Hepatocyte (in vitro differentiated cells): ENCODE data around the gene FGGY. TPM values are rescaled to one million over a fixed set of nuclear protein-coding genes. Genes with fewer than 3 reads are reported as not detected.
A peak's percentile ranks its signal among the peaks of the same experiment; 100 is the strongest.
"Not testable (repeated sequence)": the region's sequence is repeated elsewhere in the genome, so short reads cannot be mapped to it uniquely, and the experiment has no call there.

Source experiments
- DNase-seq: peaks from one replicate; pipeline ENCODE4 v3.0.0-alpha.2; 2016; ENCODE audit warnings: low spot score
- H2AFZ ChIP-seq: fragments of 200-600 bp; sonication (generic); 2 replicates; pipeline ENCODE4 v1.6.0; 2016; ENCODE audit warnings: antibody characterized with exemption, mild to moderate bottlenecking
- H3K27ac ChIP-seq: fragments of 200-600 bp; sonication (generic); 2 replicates; pipeline ENCODE4 v1.5.1; 2016; ENCODE audit warnings: mild to moderate bottlenecking
- H3K27me3 ChIP-seq: fragments of 200-600 bp; sonication (generic); 2 replicates; pipeline ENCODE4 v1.6.1; 2016
- H3K36me3 ChIP-seq: fragments of 200-600 bp; sonication (generic); replicated peaks from 2 replicates; pipeline ENCODE4 v1.5.1; 2016; ENCODE audit warnings: low read depth; ENCODE audit not compliant: insufficient read depth
- H3K4me1 ChIP-seq: fragments of 200-600 bp; sonication (generic); 2 replicates; pipeline ENCODE4 v1.5.1; 2016; ENCODE audit warnings: mild to moderate bottlenecking, moderate library complexity; ENCODE audit not compliant: insufficient read depth
- H3K4me2 ChIP-seq: fragments of 200-600 bp; sonication (generic); 2 replicates; pipeline ENCODE4 v1.6.0; 2016
- H3K4me3 ChIP-seq: fragments of 200-600 bp; sonication (generic); 2 replicates; pipeline ENCODE4 v1.5.1; 2016; ENCODE audit warnings: mild to moderate bottlenecking
- H3K79me2 ChIP-seq: fragments of 200-600 bp; sonication (generic); 2 replicates; pipeline ENCODE4 v1.6.0; 2017; ENCODE audit warnings: mild to moderate bottlenecking
- H3K9me2 ChIP-seq: fragments of 200-600 bp; sonication (generic); replicated peaks from 2 replicates; pipeline ENCODE4 v1.6.0; 2017; ENCODE audit warnings: mild to moderate bottlenecking; ENCODE audit not compliant: insufficient read depth
- H3K9me3 ChIP-seq: fragments of 200-600 bp; sonication (generic); 2 replicates; pipeline ENCODE4 v1.5.1; 2016; ENCODE audit warnings: low read depth, mild to moderate bottlenecking
- H4K20me1 ChIP-seq: fragments of 200-600 bp; sonication (generic); 2 replicates; pipeline ENCODE4 v1.6.0; 2016; ENCODE audit warnings: mild to moderate bottlenecking; ENCODE audit not compliant: insufficient read depth, poor library complexity, severe bottlenecking
- EZH2 ChIP-seq: fragments of 200-600 bp; sonication (generic); IDR thresholded peaks from 2 replicates; pipeline ENCODE4 v1.6.1; 2016; ENCODE audit warnings: antibody characterized with exemption, mild to moderate bottlenecking, borderline replicate concordance
- EZH2phosphoT487 ChIP-seq: fragments of 200-600 bp; sonication (generic); IDR thresholded peaks from one replicate; pipeline ENCODE4 v1.6.1; 2018; ENCODE audit warnings: antibody characterized with exemption, mild to moderate bottlenecking, low read depth, moderate library complexity; ENCODE audit not compliant: unreplicated experiment, severe bottlenecking
- WGBS: methylation state at CpG from one replicate; pipeline ENCODE4 v1.1.6; 2016; ENCODE audit warnings: low lambda C conversion rate; ENCODE audit errors: missing lambda C conversion rate; 5-methylcytosine and 5-hydroxymethylcytosine counted together
- polyA plus RNA-seq: library from polyadenylated mRNA; unstranded; fragments of >200 nt; fragmentation: Nextera tagmentation; extraction: Ambion mirVana; gene quantifications from 2 replicates; pipeline ENCODE4 v1.2.1, GENCODE V29; 2016
- total RNA-seq: library from RNA; depleted of rRNA; stranded (reverse); fragments of >200 nt; gene quantifications from 2 replicates; pipeline ENCODE4 v1.2.3, GENCODE V29; 2014
- TF ChIP-seq, protein P1 (sequence below): fragments of 200-600 bp; sonication (generic); IDR thresholded peaks from 2 replicates; pipeline ENCODE4 v1.5.1; 2016; ENCODE audit warnings: antibody characterized with exemption, mild to moderate bottlenecking; ENCODE audit not compliant: poor library complexity

Gene FGGY, protein sequence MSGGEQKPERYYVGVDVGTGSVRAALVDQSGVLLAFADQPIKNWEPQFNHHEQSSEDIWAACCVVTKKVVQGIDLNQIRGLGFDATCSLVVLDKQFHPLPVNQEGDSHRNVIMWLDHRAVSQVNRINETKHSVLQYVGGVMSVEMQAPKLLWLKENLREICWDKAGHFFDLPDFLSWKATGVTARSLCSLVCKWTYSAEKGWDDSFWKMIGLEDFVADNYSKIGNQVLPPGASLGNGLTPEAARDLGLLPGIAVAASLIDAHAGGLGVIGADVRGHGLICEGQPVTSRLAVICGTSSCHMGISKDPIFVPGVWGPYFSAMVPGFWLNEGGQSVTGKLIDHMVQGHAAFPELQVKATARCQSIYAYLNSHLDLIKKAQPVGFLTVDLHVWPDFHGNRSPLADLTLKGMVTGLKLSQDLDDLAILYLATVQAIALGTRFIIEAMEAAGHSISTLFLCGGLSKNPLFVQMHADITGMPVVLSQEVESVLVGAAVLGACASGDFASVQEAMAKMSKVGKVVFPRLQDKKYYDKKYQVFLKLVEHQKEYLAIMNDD
- total RNA-seq (13.8 and 20.6 TPM in 2 replicates), polyA plus RNA-seq (18.0 and 25.5 TPM in 2 replicates)

DNA sequence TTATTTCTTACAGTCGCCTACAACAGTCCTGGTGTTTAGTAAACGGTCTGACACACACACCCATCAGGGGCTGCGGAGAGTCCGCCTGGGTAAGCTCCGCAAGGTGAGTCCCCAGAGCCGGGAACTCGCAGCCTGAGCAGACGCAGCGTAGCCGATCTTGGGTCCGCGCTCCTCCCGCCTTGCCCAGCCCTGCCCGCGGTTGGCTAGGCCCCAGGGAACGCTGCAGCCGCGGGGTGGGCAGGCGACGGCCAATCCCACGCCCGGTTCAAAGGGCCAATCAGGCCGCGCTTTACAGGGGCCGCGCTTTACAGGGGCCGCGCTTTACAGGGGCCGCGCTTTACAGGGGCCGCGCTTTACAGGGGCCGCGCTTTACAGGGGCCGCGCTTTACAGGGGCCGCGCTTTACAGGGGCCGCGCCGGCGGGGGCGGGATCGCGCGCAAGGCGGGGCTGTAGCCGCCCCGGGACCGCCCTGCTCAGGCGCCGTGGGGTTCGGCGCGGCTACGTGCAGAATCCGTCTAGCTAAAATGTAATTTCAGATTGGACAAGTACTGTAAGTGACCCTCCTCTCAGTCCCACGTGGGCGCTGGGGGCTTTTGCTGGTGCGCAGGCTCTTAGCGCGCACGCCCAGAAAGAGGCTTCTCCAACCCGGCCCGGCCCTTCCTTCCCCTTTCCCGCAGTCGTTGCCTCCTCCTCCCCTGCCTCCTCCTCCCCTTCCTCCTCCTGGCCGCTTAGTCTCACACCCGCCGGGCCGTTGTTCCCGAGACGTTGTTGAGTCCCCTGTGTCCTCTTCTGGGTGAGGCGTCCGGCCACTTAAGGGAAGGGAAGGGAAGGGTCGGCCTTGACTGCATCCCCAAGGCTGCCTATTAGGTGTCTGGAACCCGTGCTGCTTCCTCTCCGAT is at the start of gene FGGY:
Gene FGGY (plus strand): TSS at position 737 of the 899 bp plus-strand sequence. CDS start 24,456 bp downstream, outside the sequence.
- Histone ChIP-seq H3K4me2 (peak within 1 kb of the TSS; percentile 78), H3K27ac (peak within 1 kb of the TSS; percentile 99), H3K9me3 (no peaks in the 10 kb centered on the region), H3K9me2 (no peaks in the 10 kb centered on the region), H3K27me3 (no peaks in the 10 kb centered on the region), H2AFZ (peak within 1 kb of the TSS; percentile 41), H3K4me1 (peaks cover 16% of the 10 kb centered on the region), H3K36me3 (no peaks in the 10 kb centered on the region), H3K4me3 (peak within 1 kb of the TSS; percentile 22), H3K79me2 (no peaks in the 10 kb centered on the region), H4K20me1 (no peaks in the 10 kb centered on the region)
- DNase-seq = peak; percentile 98
- WGBS = under 1% methylated on average over 42 of the region's 78 CpGs
- no peak for TF ChIP-seq EZH2
- no peak for TF ChIP-seq EZH2phosphoT487
- TF ChIP-seq, protein P1, sequence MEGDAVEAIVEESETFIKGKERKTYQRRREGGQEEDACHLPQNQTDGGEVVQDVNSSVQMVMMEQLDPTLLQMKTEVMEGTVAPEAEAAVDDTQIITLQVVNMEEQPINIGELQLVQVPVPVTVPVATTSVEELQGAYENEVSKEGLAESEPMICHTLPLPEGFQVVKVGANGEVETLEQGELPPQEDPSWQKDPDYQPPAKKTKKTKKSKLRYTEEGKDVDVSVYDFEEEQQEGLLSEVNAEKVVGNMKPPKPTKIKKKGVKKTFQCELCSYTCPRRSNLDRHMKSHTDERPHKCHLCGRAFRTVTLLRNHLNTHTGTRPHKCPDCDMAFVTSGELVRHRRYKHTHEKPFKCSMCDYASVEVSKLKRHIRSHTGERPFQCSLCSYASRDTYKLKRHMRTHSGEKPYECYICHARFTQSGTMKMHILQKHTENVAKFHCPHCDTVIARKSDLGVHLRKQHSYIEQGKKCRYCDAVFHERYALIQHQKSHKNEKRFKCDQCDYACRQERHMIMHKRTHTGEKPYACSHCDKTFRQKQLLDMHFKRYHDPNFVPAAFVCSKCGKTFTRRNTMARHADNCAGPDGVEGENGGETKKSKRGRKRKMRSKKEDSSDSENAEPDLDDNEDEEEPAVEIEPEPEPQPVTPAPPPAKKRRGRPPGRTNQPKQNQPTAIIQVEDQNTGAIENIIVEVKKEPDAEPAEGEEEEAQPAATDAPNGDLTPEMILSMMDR = no peak

DNA sequence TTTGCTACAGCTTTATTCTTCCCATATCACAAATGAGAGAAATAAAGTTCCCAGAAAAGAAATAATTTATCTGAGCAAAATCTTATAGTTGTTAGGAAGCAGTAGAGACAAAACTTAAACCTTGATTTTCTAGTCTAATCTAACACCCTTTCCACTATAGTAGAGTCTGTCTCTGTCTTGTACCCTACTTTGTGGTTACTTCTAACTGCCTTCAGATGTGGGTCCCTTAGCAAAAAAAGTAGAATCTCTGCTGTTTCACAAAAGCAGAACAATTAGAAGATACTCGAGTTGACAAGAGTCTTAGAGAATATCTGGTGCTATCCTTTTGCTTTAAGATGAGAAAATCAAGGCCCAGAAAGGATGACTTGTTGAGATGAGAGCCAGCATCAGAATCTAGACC is 48.1 kb upstream of the FGGY start:
- Histone ChIP-seq H3K4me3 (no peak overlapping the region), H3K4me1 (no peaks in the 10 kb centered on the region), H3K9me3 (no peaks in the 10 kb centered on the region), H3K27me3 (no peaks in the 10 kb centered on the region), H3K36me3 (no peaks in the 10 kb centered on the region), H4K20me1 (no peaks in the 10 kb centered on the region), H3K27ac (no peak overlapping the region), H3K9me2 (no peaks in the 10 kb centered on the region), H3K79me2 (no peaks in the 10 kb centered on the region), H3K4me2 (no peak overlapping the region), H2AFZ (no peak overlapping the region)
- 66% methylated on average over 1 of the region's 1 CpG for WGBS
- no peak for DNase-seq
- TF ChIP-seq, protein P1 = no peak
- TF ChIP-seq EZH2 (no peak), EZH2phosphoT487 (no peak)

DNA sequence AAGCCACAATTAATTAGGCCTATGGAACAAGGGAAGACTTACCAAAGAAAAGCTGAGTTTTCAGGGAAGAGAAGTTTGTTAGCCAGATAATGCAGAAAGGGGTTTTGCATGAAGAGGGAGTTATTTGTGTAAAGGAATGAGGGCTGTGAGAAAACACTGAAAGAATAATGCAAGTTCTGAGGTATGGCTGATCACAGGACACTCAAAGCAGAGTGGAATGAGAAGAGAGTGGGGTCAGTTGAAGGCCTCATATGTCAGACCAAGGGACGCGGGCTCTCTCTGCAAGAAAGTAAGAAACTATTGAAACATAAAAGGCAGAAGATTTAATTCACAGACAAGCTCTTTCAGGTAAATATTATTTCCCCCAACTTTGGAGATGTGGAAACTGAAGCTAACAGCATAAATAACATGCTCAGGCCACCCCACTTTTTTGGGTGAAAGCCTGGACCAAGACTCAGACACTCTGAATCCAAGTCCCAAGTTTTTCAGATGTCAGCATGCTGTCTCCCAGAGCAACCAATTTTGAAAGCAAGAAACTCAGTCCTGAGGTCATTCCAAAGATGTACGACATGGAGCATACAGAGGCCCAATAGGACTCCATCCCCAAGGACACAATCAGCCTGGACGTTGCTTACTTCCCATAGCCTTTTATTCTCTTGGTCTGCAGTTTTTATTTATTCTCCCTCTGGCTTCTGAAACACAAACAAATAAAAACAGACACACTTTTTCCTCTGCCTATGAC is 47.3 kb upstream of the FGGY start:
- no peaks in the 10 kb centered on the region for H3K9me3 ChIP-seq
- H3K4me3 ChIP-seq = no peak overlapping the region
- H3K27ac ChIP-seq = no peak overlapping the region
- DNase-seq = no peak
- TF ChIP-seq EZH2 (no peak), EZH2phosphoT487 (no peak)
- TF ChIP-seq, protein P1 = no peak
- 90% methylated on average over 4 of the region's 4 CpGs for WGBS
- no peaks in the 10 kb centered on the region for H3K9me2 ChIP-seq
- H3K27me3 ChIP-seq = no peaks in the 10 kb centered on the region
- no peaks in the 10 kb centered on the region for H3K4me1 ChIP-seq
- no peaks in the 10 kb centered on the region for H4K20me1 ChIP-seq
- no peak overlapping the region for H2AFZ ChIP-seq
- H3K36me3 ChIP-seq = no peaks in the 10 kb centered on the region
- no peak overlapping the region for H3K4me2 ChIP-seq
- H3K79me2 ChIP-seq = no peaks in the 10 kb centered on the region

DNA sequence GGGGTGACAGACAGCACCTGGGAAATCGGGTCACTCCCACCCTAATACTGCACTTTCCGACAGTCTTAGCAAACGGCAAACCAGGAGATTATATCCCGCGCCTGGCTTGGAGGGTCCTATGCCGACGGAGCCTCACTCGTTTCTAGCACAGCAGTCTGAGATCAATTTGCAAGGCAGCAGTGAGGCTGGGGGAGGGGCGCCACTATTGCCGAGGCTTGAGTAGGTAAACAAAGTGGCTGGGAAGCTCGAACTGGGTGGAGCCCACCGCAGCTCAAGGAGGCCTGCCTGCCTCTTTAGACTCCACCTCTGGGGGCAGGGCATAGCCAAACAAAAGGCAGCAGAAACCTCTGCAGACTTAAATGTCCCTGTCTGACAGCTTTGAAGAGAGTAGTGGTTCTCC is 45.8 kb upstream of the FGGY start:
- not testable (repeated sequence) for H3K27ac ChIP-seq, H2AFZ ChIP-seq, H3K9me3 ChIP-seq, H4K20me1 ChIP-seq, H3K4me1 ChIP-seq, H3K4me3 ChIP-seq, H3K79me2 ChIP-seq, H3K27me3 ChIP-seq, H3K9me2 ChIP-seq, H3K36me3 ChIP-seq, H3K4me2 ChIP-seq, DNase-seq
- 78% methylated on average over 12 of the region's 12 CpGs for WGBS

DNA sequence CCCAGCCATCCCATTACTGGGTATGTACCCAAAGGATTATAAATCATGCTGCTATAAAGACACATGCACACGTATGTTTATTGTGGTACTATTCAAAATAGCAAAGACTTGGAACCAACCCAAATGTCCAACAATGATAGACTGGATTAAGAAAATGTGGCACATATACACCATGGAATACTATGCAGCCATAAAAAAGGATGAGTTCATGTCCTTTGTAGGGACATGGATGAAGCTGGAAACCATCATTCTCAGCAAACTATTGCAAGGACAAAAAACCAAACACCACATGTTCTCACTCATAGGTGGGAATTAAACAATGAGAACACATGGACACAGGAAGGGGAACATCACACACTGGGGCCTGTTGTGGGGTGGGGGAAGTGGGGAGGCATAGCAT is 40.5 kb upstream of the FGGY start:
- not testable (repeated sequence) for H3K27me3 ChIP-seq, H3K4me2 ChIP-seq, H4K20me1 ChIP-seq, H3K9me3 ChIP-seq, H3K79me2 ChIP-seq, DNase-seq, H2AFZ ChIP-seq, H3K27ac ChIP-seq, H3K4me1 ChIP-seq, H3K4me3 ChIP-seq, H3K9me2 ChIP-seq, H3K36me3 ChIP-seq
- 82% methylated on average over 1 of the region's 1 CpG for WGBS
